ENCODE data around the gene FRK.

FRK gene

DNA sequence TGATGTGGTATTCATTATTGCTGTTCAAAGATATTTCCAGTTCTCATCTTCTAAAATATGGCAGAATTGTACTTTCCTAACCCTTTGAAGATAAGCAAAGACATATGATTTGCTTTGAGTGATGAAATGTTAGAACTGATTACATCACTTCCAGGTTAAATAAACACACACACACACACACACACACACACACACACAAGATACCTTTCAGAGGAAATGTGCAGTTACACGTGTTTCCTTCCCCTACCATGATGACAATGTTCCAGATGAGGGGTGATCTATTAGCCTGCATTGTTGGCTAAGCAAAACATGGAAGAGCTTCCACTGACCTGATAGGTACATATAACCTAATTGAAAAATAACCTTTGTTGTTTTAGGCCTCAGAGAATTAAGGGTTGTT is 11.7 kb upstream of the FRK start:
- Mint-ChIP-seq H3K27ac (no peak overlapping the region), H3K9me3 (no peaks in the 10 kb centered on the region), H3K36me3 (ENCODE audit: low read depth) (no peaks in the 10 kb centered on the region), H3K27me3 (ENCODE audit: low read depth, poor library complexity) (no peaks in the 10 kb centered on the region), H3K4me3 (no peak overlapping the region), H3K4me1 (no peaks in the 10 kb centered on the region)
- no peak for DNase-seq
- TF ChIP-seq, protein P1, sequence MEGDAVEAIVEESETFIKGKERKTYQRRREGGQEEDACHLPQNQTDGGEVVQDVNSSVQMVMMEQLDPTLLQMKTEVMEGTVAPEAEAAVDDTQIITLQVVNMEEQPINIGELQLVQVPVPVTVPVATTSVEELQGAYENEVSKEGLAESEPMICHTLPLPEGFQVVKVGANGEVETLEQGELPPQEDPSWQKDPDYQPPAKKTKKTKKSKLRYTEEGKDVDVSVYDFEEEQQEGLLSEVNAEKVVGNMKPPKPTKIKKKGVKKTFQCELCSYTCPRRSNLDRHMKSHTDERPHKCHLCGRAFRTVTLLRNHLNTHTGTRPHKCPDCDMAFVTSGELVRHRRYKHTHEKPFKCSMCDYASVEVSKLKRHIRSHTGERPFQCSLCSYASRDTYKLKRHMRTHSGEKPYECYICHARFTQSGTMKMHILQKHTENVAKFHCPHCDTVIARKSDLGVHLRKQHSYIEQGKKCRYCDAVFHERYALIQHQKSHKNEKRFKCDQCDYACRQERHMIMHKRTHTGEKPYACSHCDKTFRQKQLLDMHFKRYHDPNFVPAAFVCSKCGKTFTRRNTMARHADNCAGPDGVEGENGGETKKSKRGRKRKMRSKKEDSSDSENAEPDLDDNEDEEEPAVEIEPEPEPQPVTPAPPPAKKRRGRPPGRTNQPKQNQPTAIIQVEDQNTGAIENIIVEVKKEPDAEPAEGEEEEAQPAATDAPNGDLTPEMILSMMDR (IDR thresholded peaks at IDR 0.05): no peak

DNA sequence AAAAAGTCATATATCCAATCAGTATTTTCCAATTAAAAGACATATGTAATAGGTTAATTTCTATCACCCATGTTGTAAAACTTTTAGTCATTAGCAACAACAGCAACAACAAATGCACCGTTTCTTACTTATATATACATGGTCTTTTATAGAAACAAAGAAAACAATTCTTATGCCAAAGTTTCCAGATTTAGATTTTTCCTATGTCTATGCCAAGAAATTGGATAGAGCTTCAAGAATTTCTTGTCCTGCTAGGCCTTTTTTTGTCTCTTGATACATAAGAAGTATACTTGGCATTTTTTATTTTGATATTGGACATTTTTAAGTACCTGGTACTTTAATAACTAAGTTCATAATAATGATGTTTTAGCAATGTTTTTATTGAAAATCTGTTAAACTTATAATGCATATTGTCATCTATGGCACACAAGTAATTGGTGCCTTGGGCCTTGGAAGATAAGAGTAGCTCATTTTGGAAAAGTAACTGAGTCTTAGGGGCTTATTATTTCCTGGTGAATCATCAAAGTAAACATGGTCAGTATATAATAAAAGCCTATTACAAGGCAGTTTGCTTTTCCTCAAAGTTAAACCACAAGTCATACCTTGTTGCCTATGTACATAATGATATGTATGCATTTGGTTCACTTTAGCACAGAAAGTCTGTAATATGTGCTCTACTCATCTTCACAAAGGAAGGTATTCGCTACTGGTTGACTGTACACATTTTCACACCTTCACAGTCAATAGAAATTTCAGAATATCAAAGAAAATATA is 10.1 kb upstream of the FRK start:
- DNase-seq: no peak
- no peaks in the 10 kb centered on the region for H3K4me1 Mint-ChIP-seq
- H3K27me3 Mint-ChIP-seq (ENCODE audit: low read depth, poor library complexity): no peaks in the 10 kb centered on the region
- no peak overlapping the region for H3K27ac Mint-ChIP-seq
- no peaks in the 10 kb centered on the region for H3K36me3 Mint-ChIP-seq (ENCODE audit: low read depth)
- TF ChIP-seq, protein P1 (IDR thresholded peaks at IDR 0.05): no peak
- H3K4me3 Mint-ChIP-seq: no peak overlapping the region
- H3K9me3 Mint-ChIP-seq: no peaks in the 10 kb centered on the region

DNA sequence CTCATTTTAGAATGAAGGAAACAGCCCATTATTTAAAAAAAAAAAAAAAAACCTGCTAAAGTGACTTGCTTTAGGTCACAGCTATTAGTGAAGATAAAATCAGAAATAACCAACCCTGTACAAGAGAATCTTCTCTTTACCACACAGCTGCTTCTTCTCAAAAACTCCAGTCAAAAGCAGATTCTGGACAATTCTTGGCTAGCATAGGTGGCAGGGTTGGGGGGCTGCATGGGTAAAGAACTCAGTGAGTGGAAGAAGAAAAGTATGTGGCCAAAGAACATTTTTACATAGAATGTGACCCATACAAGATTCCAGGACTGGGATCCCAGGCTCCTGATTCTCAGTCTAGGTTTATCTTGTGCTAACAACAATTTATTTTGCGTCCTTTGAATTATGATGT is 9.4 kb upstream of the FRK start:
- DNase-seq: no peak
- TF ChIP-seq, protein P1 (IDR thresholded peaks at IDR 0.05): no peak
- H3K4me3 Mint-ChIP-seq: no peak overlapping the region
- no peaks in the 10 kb centered on the region for H3K36me3 Mint-ChIP-seq (ENCODE audit: low read depth)
- H3K4me1 Mint-ChIP-seq: no peaks in the 10 kb centered on the region
- no peaks in the 10 kb centered on the region for H3K27me3 Mint-ChIP-seq (ENCODE audit: low read depth, poor library complexity)
- no peak overlapping the region for H3K27ac Mint-ChIP-seq
- no peaks in the 10 kb centered on the region for H3K9me3 Mint-ChIP-seq

DNA sequence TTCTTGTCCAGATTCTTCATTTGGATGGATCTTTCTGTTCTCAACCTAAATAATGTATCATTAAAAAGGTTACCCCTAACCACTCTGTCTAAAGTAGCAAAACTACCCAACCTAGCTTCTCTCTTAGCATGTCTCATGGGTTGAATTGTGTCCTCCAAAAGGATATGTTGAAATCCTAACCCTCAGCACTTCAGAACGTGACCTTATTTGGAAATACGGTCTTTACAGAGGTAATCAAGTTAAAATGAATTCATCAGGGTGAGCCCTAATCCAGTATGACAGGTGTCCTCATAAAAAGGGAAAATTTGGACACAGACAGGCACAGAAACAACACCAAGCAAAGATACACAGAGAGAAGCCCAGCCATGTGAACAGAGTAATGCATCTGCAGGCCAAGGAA is 6.1 kb upstream of the FRK start:
- TF ChIP-seq, protein P1 (IDR thresholded peaks at IDR 0.05): no peak
- no peaks in the 10 kb centered on the region for H3K4me1 Mint-ChIP-seq
- no peaks in the 10 kb centered on the region for H3K9me3 Mint-ChIP-seq

DNA sequence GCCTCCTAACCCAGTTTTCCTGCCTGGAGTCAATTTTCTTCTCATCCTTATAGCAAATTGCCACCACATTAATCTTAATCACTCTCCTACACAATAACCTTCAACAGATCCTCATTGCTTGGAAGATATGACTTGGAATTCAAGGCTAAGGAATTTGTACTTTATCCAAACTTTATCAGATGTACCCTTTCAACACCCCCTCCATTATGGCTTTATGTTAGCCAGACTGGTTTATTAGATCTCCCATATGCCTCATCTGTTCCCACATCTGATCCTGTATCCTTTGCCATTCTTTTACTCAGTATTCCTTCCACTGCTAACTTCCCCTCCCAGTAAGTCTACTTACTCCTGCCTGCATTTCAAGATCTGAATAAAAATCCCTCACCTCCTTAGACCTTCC is 4.0 kb upstream of the FRK start:
- Mint-ChIP-seq H3K9me3 (no peaks in the 10 kb centered on the region), H3K36me3 (ENCODE audit: low read depth) (no peaks in the 10 kb centered on the region), H3K4me3 (no peak overlapping the region), H3K4me1 (no peaks in the 10 kb centered on the region), H3K27me3 (ENCODE audit: low read depth, poor library complexity) (no peaks in the 10 kb centered on the region), H3K27ac (no peak overlapping the region)
- TF ChIP-seq, protein P1 (IDR thresholded peaks at IDR 0.05): no peak
- no peak for DNase-seq

More for the DNA sequence above, 6.1 kb upstream of the FRK start:
- no peaks in the 10 kb centered on the region for H3K36me3 Mint-ChIP-seq (ENCODE audit: low read depth)
- no peak for DNase-seq
- no peaks in the 10 kb centered on the region for H3K27me3 Mint-ChIP-seq (ENCODE audit: low read depth, poor library complexity)
- H3K4me3 Mint-ChIP-seq: no peak overlapping the region
- H3K27ac Mint-ChIP-seq: no peak overlapping the region

DNA sequence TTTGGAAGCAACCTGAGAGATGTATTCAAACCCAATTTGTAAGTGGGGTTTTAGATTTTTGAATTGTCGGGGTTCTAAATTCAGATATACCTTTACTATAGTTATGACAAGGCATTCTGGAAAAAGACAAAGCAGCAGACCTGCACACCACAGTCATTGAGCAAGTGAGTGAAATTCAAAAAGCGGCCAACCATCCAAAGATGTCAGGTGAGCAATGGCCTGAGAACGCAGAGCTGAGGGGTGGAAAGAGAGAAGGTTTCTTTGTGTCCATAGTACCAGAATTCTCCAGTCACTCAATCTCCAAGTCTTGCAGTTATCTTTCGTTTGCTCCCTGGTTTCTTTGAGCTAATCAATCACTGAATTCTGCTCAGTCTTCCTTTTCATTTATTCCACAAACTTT is 1.8 kb upstream of the FRK start:
- no peak overlapping the region for H3K27ac Mint-ChIP-seq
- peaks cover 3% of the 10 kb centered on the region for H3K27me3 Mint-ChIP-seq (ENCODE audit: low read depth, poor library complexity)
- no peak overlapping the region for H3K4me3 Mint-ChIP-seq

More for the DNA sequence above, 1.8 kb upstream of the FRK start:
- DNase-seq: no peak
- TF ChIP-seq, protein P1 (IDR thresholded peaks at IDR 0.05): no peak
- H3K4me1 Mint-ChIP-seq: no peaks in the 10 kb centered on the region
- no peaks in the 10 kb centered on the region for H3K36me3 Mint-ChIP-seq (ENCODE audit: low read depth)
- H3K9me3 Mint-ChIP-seq: no peaks in the 10 kb centered on the region

Measured in nephron progenitor cell (in vitro differentiated cells).